Endometrium (tissue), 2 donors: ENCODE measurements around the gene ZNF324B.
"Not testable (repeated sequence)": the region's sequence is repeated elsewhere in the genome, so short reads cannot be mapped to it uniquely, and the experiment has no call there.

Experiments used
- FAIRE-seq: peaks from 2 replicates; lab custom pipeline; 2012; peaks lifted over from hg19 to GRCh38; lab: Jason Lieb, UNC
- donor health status: control.
- donor health status: control.

The ZNF324B gene

DNA sequence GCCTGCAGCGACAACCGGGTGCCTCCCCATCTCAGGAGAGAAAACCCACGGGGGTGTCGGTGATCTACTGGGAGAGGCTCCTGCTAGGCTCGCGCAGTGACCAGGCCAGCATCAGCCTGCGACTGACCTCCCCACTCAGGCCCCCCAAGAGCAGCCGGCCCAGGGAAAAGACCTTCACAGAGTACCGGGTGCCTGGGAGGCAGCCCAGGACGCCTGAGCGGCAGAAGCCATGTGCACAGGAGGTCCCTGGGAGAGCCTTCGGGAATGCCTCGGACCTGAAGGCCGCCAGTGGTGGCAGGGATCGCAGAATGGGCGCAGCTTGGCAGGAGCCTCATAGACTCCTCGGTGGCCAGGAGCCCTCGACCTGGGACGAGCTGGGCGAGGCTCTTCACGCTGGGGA lies 3.9 kb downstream of the ZNF324B start:
- FAIRE-seq, result no peak

DNA sequence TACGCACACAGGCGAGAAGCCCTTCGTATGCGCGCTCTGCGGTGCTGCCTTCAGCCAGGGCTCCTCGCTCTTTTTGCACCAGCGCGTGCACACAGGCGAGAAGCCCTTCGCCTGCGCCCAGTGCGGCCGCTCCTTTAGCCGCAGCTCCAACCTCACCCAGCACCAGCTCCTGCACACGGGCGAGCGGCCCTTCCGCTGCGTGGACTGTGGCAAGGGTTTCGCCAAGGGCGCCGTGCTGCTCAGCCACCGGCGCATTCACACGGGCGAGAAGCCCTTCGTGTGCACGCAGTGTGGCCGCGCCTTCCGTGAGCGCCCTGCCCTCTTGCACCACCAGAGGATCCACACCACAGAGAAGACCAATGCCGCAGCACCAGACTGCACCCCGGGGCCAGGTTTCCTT lies 4.7 kb downstream of the ZNF324B start:
- FAIRE-seq, result no peak

DNA sequence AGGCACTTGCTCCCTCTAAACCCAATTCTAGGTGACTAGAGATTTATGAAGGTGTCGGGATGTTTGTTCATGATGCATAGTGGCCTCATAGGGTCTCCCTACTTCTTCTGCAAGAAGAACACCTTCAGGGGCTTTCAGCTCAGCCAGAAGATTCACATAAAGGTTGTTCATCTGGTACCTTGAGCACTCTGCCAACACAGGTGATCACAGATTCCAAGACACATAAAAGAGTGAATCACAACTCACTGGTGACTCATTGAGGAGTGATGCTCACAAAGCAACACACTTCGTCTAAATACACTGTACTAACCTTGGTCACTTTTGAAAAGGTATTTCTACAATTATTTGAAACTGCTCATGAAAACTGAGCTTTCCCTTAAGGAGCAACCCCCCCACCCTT lies 8.6 kb downstream of the ZNF324B start:
- FAIRE-seq, result no peak

DNA sequence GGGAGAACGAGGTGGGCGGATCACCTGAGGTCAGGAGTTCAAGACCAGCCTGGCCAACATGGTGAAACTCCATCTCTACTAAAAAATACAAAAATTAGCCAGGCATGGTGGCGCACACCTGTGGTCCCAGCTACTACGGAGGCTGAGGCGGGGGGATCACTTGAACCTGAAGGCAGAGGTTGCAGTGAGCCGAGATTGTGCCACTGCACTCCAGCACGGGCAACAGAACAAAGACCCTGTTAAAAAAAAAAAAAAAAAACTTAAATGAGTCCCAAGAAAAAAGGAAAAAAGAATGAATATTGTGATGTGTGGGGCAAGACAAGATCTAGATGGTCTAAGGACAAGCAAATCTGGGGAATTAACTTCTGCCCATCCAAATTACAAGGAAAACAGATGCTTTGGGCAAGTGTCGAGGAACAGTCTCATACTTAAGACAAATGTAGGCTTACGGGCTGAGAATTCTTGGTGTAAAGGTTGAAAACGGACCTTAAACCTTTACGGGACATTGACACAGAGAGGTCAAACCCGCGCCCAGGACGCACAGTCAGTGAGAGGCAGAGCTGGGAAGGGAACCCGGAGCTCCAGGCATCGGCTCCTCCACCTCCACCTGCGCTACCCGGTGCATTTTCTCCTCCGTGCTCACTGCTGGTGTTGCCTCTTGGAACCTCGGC lies 14.8 kb downstream of the ZNF324B start:
- no peak for FAIRE-seq

DNA sequence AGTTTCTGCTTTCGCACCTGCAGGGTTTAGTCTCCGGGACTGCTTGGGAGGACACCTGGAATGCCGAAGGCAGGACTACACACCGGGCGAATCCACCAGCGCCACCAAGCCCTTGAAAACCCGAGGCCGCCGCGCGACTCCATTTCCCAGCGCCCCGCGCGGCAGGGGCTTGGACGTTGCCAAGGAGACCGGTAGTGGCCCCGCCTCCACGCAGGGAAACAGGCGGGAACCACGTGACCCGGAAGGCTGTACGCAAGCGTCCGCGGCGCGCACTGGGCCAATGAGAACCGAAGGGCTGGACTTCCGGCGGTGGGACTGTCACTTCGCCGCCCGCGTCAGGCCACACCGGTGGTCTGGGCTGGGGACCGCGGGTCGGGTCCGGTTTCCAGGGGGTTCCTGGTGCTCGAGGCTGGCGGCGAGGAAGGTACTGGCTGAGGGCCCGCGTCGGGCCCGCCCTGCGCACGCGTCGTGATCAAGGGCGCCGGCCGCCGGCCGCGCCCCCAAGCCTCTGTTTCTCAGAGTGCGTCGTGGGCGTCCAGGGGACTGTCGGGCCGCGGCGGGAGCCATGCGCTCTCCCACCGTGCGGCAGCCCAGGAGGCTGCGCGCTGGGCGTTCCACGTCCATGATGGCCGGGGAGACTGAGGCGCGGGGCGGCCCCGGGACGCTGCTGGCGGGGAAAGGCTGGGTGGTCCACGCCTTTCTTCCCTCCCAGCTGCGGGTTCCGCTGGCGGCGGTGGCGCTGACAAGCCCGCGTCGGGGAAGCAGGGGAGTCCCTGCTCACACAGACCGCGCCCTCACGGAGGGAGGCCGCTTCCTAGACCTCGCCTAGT lies 15.6 kb downstream of the ZNF324B start, which contains the start of gene ZNF324:
Gene ZNF324, plus strand, starts transcription at position 321 of the 830 bp plus-strand sequence. CDS start 2,106 bp downstream, outside the sequence.
- FAIRE-seq, result peak; percentile 96

DNA sequence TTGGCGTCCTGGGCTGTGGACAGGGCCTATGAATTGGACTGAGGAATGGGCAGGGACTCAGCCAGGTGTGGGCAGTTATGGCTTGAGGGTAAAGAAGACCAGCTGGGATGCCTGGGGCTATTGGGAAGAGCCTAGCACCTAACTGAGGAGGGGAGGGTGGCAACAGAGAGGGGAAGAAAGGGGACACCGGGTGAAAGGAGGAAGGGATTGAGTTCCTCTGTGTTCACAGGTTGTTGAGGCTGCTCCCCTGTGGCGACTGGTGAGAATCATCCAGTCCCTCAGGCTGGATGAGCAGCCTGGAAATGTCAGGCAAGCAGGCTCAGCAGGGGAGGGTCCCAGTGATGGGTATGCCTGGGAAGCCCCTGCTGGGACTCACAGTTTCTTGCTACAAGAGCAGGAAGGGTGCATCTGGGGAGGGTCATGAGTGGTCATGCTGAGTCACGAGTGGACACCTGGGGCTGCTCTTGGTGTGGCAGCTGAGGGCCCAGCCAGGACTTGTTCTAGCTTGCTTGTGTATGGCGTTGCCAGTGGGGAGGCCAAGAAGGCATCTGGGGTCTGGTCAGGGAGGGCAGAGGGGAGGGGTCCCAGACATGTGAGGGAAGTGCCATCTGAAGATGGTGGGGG lies 16.9 kb downstream of the ZNF324B start:
- FAIRE-seq, result no peak

DNA sequence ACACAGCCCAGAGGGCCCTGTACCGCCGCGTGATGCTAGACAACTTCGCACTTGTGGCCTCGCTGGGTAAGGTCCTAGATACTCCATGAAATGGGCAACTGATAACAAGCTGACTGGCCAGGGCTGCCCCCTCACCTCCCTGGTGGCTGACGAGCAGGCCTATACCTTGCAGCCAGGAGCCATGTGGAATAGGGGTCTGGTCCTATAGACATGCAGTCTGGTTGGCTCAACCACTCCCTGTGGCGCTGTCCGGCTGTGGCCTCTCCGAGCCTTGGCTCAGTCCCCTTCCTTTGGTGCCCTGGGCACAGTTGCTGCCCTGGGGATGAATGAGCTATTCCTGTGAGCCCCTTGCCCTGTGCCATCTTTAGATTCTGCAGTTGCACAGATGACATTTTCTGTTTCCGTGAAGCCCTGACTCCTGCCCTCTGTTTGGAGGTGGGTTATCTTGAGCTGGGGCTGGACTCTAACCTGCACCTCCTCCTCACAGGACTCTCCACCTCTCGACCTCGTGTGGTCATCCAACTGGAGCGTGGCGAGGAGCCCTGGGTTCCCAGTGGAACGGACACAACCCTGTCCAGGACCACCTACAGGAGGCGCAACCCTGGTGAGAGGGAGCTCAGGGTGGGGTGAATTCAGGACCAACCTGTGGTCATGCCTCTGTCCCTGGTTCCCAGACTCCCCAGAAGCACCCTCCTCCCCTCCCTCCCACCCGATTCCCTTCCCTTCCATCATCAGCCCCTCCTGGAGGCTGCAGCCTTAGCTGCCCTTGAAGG lies 18.0 kb downstream of the ZNF324B start:
- FAIRE-seq, result no peak

DNA sequence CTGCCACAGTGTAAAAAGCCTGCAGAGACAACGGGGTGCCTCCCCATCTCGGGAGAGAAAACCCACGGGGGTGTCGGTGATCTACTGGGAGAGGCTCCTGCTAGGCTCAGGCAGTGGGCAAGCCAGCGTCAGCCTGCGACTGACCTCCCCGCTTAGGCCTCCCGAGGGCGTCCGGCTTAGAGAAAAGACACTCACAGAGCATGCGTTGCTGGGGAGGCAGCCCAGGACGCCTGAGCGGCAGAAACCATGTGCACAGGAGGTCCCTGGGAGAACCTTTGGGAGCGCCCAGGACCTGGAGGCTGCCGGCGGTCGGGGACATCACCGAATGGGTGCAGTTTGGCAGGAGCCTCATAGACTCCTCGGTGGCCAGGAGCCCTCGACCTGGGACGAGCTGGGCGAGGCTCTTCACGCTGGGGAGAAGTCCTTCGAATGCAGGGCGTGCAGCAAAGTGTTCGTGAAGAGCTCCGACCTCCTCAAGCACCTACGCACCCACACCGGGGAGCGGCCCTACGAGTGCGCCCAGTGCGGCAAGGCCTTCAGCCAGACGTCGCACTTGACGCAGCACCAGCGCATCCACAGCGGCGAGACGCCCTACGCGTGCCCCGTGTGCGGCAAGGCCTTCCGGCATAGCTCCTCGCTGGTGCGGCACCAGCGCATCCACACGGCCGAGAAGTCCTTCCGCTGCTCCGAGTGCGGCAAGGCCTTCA lies 19.6 kb downstream of the ZNF324B start:
- FAIRE-seq, result not testable (repeated sequence)

DNA sequence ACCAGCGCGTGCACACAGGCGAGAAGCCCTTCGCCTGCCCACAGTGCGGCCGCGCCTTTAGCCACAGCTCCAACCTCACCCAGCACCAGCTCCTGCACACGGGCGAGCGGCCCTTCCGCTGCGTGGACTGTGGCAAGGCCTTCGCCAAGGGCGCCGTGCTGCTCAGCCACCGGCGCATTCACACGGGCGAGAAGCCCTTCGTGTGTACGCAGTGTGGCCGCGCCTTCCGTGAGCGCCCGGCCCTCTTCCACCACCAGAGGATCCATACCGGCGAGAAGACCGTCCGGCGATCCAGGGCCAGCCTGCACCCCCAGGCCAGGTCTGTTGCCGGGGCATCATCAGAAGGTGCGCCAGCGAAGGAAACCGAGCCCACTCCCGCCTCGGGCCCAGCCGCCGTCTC lies 20.3 kb downstream of the ZNF324B start:
- no peak for FAIRE-seq

DNA sequence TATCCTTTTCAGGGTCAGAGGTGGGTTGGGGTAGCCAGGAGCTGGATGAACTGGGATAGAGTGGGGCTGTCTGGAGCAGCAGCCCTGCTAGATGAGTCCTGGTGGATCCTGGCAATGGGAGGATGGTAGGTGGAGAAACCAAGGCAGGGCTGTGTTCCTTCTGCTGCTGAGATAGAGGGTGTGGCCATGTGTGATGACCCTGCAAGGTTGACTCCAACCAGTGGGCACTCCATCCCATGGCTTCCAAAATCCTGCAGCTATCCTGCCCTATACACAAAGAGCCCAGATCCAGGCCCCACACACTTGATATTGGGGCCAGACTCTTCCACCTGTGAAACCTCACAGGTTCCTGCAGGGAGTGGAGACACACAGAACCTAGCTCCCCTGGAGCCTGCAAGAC lies 22.4 kb downstream of the ZNF324B start:
- no peak for FAIRE-seq

DNA sequence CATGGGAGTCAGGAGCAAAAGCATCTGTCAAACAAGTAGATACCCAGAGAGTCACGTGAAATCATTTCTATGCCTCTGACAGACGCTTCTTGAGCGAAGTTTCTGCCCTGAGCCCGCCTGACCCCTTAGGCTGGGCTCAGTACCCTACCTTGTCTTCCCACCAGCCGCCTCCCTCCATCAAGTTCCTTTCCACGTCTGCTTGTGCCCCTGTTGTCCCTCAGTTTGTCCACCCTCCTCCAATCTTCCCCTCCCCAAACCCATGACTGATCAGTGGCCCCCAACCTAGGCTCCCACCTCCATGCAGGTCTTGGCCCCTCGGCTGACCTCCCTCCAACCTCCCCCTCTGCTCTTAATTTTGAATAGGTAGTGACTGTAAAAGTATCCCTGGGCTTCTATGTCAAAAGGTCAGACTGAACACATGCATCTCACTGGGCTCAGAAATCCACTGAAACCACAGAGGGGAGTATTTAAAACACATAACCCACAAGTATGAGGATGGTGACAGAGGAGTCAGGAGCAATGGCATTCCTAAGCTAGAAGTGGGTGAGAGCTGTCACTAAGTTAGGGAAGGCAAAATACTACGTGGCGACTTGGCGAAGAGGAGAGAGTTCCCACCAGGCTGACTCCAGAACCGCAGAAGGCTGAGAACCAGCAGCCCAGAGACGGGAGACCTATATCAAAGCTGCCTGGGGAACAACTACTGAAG lies 23.0 kb downstream of the ZNF324B start:
- FAIRE-seq, result no peak

DNA sequence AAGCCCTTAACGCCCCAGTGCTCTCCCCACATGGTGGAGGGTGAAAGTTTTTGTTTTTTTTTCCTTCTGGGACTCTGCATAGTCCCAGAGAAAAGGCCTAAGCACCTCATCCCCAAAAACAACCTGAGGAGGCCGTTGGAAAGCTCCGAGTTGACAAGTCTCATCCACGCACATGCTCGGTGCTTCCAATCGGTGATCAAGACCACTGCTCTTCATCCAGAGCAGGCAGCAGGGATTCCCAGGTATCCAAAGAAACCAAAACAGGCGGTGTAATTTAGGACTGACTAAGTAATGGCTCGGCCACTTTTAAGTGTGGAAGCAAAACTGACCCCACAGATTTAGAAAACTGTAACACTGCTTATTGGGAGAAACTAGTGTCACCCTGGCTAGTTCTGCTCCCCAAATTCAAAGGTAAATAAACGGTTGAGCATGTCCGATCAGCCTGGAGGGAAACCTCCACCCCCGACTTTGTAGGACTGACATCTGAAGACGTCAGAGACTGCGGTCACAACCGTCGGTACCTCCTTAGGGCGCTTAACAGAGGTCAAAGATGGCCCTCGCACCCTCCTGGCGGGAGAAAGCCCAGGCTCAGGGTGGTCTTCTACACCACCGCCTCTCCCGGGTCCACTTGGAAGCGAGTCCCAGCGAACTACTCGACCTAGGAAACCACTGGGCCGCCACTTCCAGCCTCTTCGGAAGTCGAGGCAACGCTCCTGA lies 23.7 kb downstream of the ZNF324B start:
- FAIRE-seq, result no peak

DNA sequence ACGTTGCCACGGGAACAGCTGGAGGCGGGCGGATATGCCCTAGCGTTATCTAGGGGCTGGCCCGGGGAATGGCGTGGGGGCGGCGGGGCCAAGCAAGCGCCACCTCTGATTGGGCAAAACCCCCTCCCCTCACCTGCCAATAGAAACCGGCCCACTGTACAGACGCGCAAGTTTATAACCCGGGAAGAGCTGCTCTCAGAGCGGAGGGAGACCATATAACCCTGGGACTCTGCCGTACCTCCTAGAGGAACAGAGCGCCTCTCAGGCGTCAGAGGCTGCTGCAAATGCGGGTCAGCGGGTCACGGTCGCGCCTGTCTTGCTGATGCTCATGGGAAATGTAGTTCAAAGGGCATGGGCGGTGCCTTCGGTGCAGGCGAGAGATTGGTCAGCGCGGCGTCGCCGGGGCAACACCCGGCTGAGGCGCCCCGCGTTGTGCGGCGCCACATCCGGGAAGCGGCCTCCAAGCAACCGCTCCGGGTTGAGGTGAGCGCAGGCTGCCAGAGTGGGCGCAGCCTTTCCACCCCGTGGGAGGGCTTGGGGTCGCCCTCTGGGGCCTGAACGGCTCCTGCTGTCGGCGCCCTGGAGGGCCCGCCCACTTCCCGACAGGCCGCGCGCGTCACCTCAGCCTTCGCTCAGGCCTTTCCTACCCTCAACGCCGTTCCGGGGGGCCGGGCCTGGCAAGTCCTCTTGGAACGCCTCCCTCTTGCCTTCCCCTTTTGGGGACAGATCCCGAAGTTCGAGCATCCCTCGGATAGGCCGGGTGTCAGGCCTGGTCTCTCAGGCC lies 24.5 kb downstream of the ZNF324B start, which contains the start of gene ZNF446:
Gene ZNF446, plus strand, starts transcription at position 639 of the 784 bp plus-strand sequence. CDS start 867 bp downstream, outside the sequence.
- peak; percentile 92 for FAIRE-seq

DNA sequence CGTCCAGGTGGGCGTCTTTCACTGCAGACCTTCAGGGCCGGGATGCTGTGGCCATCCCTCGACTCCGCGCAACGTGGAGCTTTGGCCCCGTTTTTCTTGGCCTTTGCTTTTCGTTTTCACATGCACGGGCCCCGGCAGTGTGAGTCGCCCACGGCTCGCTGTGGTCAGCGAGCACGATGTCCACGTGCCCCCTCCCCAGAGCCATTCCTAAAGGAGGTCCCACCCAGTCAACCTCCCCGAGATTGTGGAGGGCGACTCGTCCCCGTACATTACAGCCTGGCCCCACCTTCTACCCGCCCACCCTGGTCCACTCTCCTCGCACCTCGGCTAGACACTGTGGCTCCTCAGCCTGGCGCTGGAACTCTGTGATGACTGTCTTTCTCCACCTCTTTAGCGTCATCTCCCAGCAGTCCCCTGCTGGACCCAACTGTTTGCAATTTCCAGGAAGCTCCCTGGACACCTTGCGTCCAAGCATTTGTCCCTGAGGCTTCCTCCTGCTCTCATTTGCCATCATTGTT lies 25.1 kb downstream of the ZNF324B start:
- FAIRE-seq, result no peak

DNA sequence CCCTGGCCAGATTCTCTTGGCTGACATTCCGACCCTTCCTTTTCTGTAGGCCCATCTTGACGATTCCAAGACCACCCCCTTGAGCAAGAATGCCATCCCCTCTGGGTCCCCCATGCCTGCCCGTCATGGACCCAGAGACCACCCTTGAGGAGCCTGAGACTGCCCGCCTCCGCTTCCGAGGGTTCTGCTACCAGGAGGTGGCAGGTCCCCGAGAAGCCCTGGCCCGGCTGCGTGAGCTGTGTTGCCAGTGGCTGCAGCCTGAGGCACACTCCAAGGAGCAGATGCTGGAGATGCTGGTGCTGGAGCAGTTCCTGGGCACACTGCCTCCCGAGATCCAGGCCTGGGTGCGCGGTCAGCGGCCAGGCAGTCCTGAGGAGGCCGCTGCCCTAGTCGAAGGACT lies 25.7 kb downstream of the ZNF324B start:
- no peak for FAIRE-seq

DNA sequence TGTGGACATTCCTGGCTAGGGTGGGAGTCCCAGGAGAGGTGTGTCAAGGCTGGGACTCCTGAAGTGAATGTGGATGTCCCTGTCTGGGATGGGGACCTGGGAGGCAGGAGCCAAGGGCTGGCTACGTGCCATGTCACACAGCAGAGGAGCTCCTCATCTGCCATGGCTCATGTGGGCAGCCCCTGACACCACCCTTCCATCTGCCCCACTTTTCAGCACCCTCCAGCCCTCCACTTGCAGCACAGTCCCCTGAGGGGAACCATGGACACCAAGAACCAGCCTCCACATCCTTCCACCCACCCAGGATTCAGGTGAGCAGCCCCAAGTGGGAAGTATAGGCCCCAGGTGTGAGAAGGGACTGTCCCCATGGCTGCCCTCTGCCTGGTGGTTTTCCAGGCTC lies 26.4 kb downstream of the ZNF324B start:
- no peak for FAIRE-seq

DNA sequence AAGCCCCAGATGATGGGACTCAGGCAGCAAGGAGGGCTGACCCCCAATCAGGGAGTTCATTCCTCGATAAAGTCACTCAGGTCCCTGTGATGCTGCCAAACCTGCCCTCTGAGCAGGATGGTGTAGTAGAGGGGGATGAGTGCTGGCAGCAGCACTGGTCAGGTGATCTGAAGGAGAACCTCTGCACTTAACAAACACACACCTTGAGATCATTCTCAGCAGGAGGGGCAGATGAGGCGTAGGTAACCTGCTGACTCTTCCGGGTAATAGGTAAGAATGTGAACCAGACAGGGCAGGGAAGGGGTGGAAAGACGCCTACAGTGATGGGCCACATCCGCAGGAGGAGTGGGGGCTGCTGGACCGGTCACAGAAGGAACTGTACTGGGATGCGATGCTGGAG lies 27.9 kb downstream of the ZNF324B start:
- FAIRE-seq, result no peak

DNA sequence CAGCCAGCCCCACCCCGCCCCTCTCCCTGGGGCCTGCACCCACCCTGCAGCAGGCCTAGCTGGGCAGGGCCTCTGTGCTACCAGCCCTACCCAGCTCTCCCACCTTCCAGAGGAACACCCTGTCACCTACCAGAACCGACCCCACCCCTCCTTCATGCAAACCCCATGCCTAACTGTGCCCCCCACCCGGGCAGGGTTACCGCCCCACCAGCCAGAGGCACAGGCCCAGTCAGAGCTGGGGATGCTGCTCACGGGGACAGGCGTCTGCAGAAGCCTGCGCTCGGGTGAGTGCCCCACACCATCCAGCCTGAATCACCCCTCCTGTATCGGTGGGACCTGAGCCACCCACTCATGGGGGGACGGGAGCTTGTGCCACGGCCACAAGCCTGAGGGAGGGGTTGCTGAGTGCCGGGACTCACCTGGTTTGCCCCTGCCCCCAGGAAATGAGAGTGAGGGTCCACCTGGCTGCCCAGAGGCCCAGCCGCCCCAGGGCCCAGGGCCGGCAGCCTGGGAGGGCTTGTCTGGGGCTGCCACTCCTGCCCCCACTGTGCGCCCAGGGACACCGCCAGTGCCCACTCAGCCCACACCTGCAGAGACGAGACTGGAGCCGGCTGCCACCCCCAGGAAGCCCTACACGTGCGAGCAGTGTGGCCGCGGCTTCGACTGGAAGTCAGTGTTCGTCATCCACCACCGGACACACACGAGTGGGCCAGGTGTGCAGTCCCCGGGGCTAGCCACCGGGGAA lies 28.5 kb downstream of the ZNF324B start:
- FAIRE-seq, result no peak

DNA sequence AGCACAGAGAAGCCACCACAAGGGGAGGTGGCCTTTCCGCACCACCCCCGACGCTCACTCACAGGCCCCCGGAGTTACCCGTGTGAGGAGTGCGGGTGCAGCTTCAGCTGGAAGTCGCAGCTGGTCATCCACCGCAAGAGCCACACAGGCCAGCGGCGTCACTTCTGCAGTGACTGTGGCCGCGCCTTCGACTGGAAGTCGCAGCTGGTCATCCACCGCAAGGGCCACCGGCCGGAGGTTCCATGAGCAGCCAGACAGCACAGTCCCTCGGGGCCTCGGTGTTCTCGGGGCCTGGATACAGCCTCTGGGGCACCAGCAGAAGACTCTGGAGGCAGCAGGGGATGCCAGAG lies 29.0 kb downstream of the ZNF324B start:
- no peak for FAIRE-seq
